ENCODE data around the gene TRAT1. TPM values are rescaled to one million over a fixed set of nuclear protein-coding genes. Genes with fewer than 3 reads are reported as not detected.

The TRAT1 gene
- total RNA-seq, 1 donor: under 0.01 TPM

- DNase-seq (ENCODE audit: low read depth in 2 of 3, low spot score in 2 of 3): no peak
These were observed 26.5 kb downstream of the TRAT1 start for GRCh38 chr3:108849075-108849474.

- no peak for DNase-seq (ENCODE audit: low read depth in 2 of 3, low spot score in 2 of 3)
These were observed 38.8 kb downstream of the TRAT1 start for GRCh38 chr3:108861401-108861800.

DNA sequence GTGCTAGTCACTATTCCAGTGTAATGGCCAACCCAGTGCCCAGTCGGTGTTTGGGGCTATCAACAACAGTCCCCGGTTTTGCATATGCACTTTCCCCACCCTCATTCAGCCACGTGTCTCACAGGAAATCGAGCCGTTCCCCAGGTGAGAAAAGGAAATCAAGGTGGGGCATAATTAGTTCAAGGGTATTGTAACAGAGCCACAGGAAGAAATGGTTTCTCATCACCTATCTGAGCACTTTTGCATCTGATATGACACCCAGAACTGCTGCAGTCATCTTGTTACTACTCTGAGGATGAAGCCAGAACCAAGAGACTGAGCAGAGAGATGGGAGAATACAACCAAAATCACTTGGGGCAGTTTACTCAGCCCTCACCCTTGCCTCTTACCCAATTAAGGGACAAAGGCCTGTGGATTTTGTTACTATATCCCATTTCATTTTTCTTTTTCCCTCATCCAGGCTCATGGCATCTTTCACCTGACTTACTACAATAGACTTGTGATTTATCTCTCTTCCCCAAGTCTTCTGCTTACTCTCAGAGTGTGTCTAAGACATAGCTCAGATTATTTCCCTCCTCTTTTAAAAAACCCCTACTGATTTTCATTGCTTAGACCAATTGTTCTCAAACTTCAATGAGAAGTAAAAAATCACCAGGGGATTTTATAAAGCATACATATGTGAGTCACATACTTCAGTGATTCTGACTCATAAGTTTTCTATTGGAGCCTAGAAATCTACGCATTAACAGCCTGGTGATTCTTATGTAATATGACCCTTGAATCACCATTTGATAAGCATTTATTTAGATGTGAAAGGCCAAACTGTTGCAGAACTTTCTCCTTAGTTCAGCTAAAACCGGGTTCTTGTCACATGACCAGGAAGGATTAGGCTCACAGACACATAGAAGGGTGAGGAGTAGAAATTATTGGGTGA is 40.5 kb downstream of the TRAT1 start:
- no peak for DNase-seq (ENCODE audit: low read depth in 2 of 3, low spot score in 2 of 3)

DNA sequence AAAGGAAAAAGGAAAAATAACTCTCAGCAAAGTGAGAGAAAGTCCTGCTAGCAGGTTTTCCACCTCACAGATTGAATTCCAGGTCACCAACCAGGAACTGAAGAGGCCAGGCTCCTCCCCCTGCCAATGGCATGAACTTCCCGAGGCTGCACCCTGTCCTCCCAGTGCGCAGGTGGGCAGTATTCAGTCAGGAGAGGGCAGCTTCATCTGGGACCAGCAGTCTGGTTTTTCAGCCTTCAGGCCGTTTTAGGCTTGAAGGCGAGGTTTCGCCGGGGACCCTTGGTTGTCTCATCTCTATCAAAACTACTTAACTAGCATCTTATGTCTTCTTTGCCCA is 41.2 kb downstream of the TRAT1 start:
- DNase-seq (ENCODE audit: low read depth in 2 of 3, low spot score in 2 of 3): no peak

DNA sequence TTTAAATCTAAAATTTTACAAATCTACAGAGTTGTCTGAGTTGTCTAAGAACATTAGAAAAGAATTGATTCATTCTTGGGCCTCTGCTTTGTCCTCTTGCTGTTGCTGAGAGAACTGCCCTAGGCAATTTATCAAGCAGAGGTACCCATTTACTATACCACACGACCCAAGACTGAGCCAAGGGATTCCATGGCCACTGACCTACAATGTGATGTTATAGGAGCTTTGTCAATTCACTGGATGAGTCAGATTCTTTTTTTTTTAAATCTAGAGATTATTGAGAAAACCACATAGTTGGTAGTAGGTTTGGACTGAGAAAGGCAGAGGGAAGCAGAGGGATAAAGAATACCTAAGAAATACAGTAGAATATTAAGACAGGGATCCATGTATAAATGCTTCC is 55.3 kb downstream of the TRAT1 start:
- no peak for DNase-seq (ENCODE audit: low read depth in 2 of 3, low spot score in 2 of 3)

DNA sequence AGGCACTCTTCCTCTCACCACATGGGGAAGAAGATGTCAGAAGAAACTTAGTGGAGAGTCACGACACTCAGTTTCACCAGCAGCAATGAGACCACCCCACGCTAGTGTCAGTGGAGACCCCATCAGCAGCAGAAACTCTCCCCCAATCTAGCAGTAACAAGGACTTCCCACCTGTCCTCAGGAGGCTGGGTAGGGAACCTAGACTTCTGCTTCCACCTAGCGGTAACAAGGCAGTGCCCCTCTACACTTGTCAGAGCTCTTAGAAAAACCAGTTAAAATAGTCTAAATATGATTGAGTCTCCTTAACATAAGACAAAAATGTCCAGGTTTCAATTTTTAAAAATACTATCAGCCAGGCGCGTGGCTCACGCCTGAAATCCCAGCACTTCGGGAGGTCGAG is 57.3 kb downstream of the TRAT1 start:
- DNase-seq (ENCODE audit: low read depth in 2 of 3, low spot score in 2 of 3): no peak

- DNase-seq (ENCODE audit: low read depth in 2 of 3, low spot score in 2 of 3): no peak
These were observed 60.2 kb downstream of the TRAT1 start for GRCh38 chr3:108882762-108883161.

- DNase-seq (ENCODE audit: low read depth in 2 of 3, low spot score in 2 of 3): no peak
These were observed 60.8 kb downstream of the TRAT1 start for GRCh38 chr3:108883373-108883772.

GRCh38 chr3:108887121-108887520 is 64.5 kb downstream of the TRAT1 start:
- no peak for DNase-seq (ENCODE audit: low read depth in 2 of 3, low spot score in 2 of 3)

DNA sequence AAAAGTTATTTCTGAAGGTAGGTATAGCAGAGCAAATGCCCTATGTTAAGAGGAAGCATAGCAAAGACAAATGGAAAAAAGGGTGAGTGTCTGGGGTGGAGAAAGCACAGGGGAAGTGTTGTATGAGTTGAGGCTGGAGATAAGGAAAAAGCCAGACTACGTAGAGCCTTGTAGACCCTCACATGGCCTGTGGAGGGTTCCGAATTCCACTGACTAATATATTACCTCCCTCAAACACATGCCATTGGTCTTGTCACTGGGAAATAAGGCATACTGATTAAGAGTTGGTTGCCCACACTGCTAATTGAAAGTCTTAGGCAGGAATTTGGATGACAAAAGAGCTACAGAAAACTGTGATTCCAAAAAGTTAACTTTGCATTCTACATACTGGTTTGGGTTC is 65.2 kb downstream of the TRAT1 start:
- DNase-seq (ENCODE audit: low read depth in 2 of 3, low spot score in 2 of 3): no peak

GRCh38 chr3:108891833-108892232 is 69.2 kb downstream of the TRAT1 start:
- no peak for DNase-seq (ENCODE audit: low read depth in 2 of 3, low spot score in 2 of 3)

- DNase-seq (ENCODE audit: low read depth in 2 of 3, low spot score in 2 of 3): no peak
These were observed 72.4 kb downstream of the TRAT1 start for GRCh38 chr3:108894981-108895380.

DNA sequence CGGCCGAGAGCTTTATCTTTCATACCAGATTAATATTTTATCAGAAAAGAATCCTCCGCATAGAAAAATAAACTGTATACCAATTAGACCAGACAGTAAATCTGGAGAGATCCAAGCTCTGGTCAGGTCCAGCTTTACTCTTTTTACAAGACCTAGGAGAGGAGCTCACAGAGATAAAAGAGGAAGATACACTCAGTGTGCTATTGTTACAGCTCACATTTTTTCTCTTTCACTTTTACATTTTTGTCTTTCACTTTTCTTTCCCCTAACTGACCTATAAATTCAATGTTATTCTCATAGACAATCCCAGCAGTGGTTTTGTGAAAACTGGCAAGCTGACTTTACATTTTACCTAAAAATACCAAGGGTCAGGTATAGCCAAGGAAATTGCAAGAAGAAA is 75.3 kb downstream of the TRAT1 start:
- DNase-seq (ENCODE audit: low read depth in 2 of 3, low spot score in 2 of 3): no peak

- DNase-seq (ENCODE audit: low read depth in 2 of 3, low spot score in 2 of 3): no peak
These were observed 76.9 kb downstream of the TRAT1 start for GRCh38 chr3:108899530-108899929.

Other genes with a start within 250 kb of the TRAT1 start
- 6.5 TPM for gene CIP2A, start 233.3 kb upstream of the TRAT1 start, total RNA-seq
- 3.8 TPM for gene DZIP3, start 233.1 kb upstream of the TRAT1 start, total RNA-seq
- gene RETNLB, start 65.4 kb upstream of the TRAT1 start, total RNA-seq: not detected
- not detected for gene GUCA1C, start 131.1 kb downstream of the TRAT1 start, total RNA-seq